ENCODE data around the gene MYL2. TPM values are rescaled to one million over a fixed set of nuclear protein-coding genes. Genes with fewer than 3 reads are reported as not detected.
A peak's percentile ranks its signal among the peaks of the same experiment; 100 is the strongest.

MYL2 gene
- total RNA-seq, 1 experiment from 2014 or later: 1.4 TPM

- DNase-seq (ENCODE audit: low spot score): no peak
Observed at GRCh38 chr12:110930348-110931314, 10.3 kb upstream of the MYL2 start.

- DNase-seq (ENCODE audit: low spot score): no peak
Observed at GRCh38 chr12:110929818-110930217, 9.4 kb upstream of the MYL2 start.

GRCh38 chr12:110928700-110929099 is 8.3 kb upstream of the MYL2 start:
- no peak for DNase-seq (ENCODE audit: low spot score)

- no peak for DNase-seq (ENCODE audit: low spot score)
Observed at GRCh38 chr12:110927546-110927945, 7.2 kb upstream of the MYL2 start.

- DNase-seq (ENCODE audit: low spot score): no peak
Observed at GRCh38 chr12:110923692-110924334, 3.4 kb upstream of the MYL2 start.

- DNase-seq (ENCODE audit: low spot score): no peak
Observed at GRCh38 chr12:110923192-110923591, 2.8 kb upstream of the MYL2 start.

- no peak for DNase-seq (ENCODE audit: low spot score)
Observed at GRCh38 chr12:110922652-110923051, 2.3 kb upstream of the MYL2 start.

- peak; percentile 83 for DNase-seq (ENCODE audit: low spot score)
Observed at GRCh38 chr12:110921262-110921661, 883 bp upstream of the MYL2 start.

- no peak for DNase-seq (ENCODE audit: low spot score)
Observed at GRCh38 chr12:110919720-110920119, 659 bp downstream of the MYL2 start.

- peak; percentile 70 for DNase-seq (ENCODE audit: low spot score)
Observed at GRCh38 chr12:110917961-110918360, 2.4 kb downstream of the MYL2 start.

GRCh38 chr12:110917467-110917866 is 2.9 kb downstream of the MYL2 start:
- DNase-seq (ENCODE audit: low spot score): peak; percentile 92

GRCh38 chr12:110916295-110916875 is 4.0 kb downstream of the MYL2 start:
- DNase-seq (ENCODE audit: low spot score): peak; percentile 23

- DNase-seq (ENCODE audit: low spot score): no peak
Observed at GRCh38 chr12:110913119-110914056, 7.0 kb downstream of the MYL2 start.

- DNase-seq (ENCODE audit: low spot score): no peak
Observed at GRCh38 chr12:110912263-110912662, 8.1 kb downstream of the MYL2 start.

- DNase-seq (ENCODE audit: low spot score): no peak
Observed at GRCh38 chr12:110908377-110909152, 11.8 kb downstream of the MYL2 start.

- no peak for DNase-seq (ENCODE audit: low spot score)
Observed at GRCh38 chr12:110907583-110907982, 12.8 kb downstream of the MYL2 start.

- DNase-seq (ENCODE audit: low spot score): no peak
Observed at GRCh38 chr12:110906985-110907384, 13.4 kb downstream of the MYL2 start.

GRCh38 chr12:110906516-110906915 is 13.9 kb downstream of the MYL2 start:
- no peak for DNase-seq (ENCODE audit: low spot score)

GRCh38 chr12:110906083-110906482 is 14.3 kb downstream of the MYL2 start:
- peak; percentile 60 for DNase-seq (ENCODE audit: low spot score)

- DNase-seq (ENCODE audit: low spot score): no peak
Observed at GRCh38 chr12:110903511-110903910, 16.9 kb downstream of the MYL2 start.

GRCh38 chr12:110901401-110901800 is 19.0 kb downstream of the MYL2 start:
- DNase-seq (ENCODE audit: low spot score): no peak

Data from A172 (cell line).